Heart right ventricle (tissue), 16 donors: Measurements from ENCODE around the gene RGS4. TPM values are rescaled to one million over a fixed set of nuclear protein-coding genes. Genes with fewer than 3 reads are reported as not detected.

Source experiments
- ATAC-seq, 8 donors: fragments of 200-7000 bp; cut with Tn5 transposase; one replicate each; pipeline ENCODE4 v1.9.1; 2020; ENCODE audit warnings: mild to moderate bottlenecking in 8 of 8, moderate library complexity in 8 of 8, moderate number of reproducible peaks in 1 of 8
- DNase-seq, 2 donors: peaks; one replicate each; pipeline ENCODE4 v3.0.0-alpha.2; 2020
- H3K27ac ChIP-seq, 10 donors: fragments of 200-600 bp; sonication (generic) in 2 of 10; one replicate each; pipeline versions ENCODE4 v1.5.0 to v1.8.0; 2020 to 2022; ENCODE audit warnings: mild to moderate bottlenecking in 3 of 10
- H3K27me3 ChIP-seq, 7 donors: fragments of 200-600 bp; one replicate each; pipeline ENCODE4 v1.8.0; 2021 to 2022; ENCODE audit warnings: mild to moderate bottlenecking in 2 of 7
- H3K36me3 ChIP-seq, 9 donors: fragments of 200-600 bp; sonication (generic) in 1 of 9; one replicate each; pipeline versions ENCODE4 v1.5.0 to v1.8.0; 2020 to 2022; ENCODE audit warnings: mild to moderate bottlenecking in 2 of 9
- H3K4me1 ChIP-seq, 9 donors: fragments of 200-600 bp; sonication (generic) in 1 of 9; one replicate each; pipeline versions ENCODE4 v1.5.0 to v1.8.0; 2020 to 2022; ENCODE audit warnings: mild to moderate bottlenecking in 4 of 9
- H3K4me3 ChIP-seq, 10 donors: fragments of 200-600 bp; sonication (generic) in 2 of 10; one replicate each; pipeline versions ENCODE4 v1.5.0 to v1.8.0; 2020 to 2022; ENCODE audit warnings: mild to moderate bottlenecking in 7 of 10, moderate library complexity in 2 of 10
- H3K9me3 ChIP-seq, 11 donors: fragments of 200-600 bp in 10 of 11; sonication (generic) in 2 of 11; one replicate each; pipeline versions ENCODE4 v1.5.0 to v1.8.0; 2013 to 2022; ENCODE audit warnings: mild to moderate bottlenecking in 2 of 11, control low read depth in 1 of 11, moderate library complexity in 1 of 11
- WGBS, 2 donors: extraction: QIAGEN DNeasy Blood & Tissue Kit; methylation state at CpG; one replicate each; pipeline ENCODE4 v1.1.7; 2013; ENCODE audit warnings: inconsistent platforms in 1 of 2; 5-methylcytosine and 5-hydroxymethylcytosine counted together
- intact Hi-C, 10 donors: fragments of 100-400 bp; cut with DNase I; formaldehyde crosslinking; loops; one replicate each; pipeline versions ENCODE4 v1.11.1 to v1.14.2; 2022
- polyA plus RNA-seq, 2 donors: library from polyadenylated mRNA; stranded (reverse); fragments of 200-250 nt; gene quantifications; one replicate each; pipeline ENCODE4 v1.2.3, GENCODE V29; 2013
- total RNA-seq, 10 donors: library from RNA; stranded (reverse); fragmentation: NEBNext Ultra II Directional in 3 of 10; extraction: Animal tissue kit (Norgen Biotek cat#: 25700) in 3 of 10; gene quantifications; one replicate each; pipeline versions ENCODE4 v1.2.1 to v1.2.4, GENCODE V29; 2021 to 2023
- TF ChIP-seq, protein P1 (sequence below), 9 donors: fragments of 200-600 bp; sonication (generic) in 2 of 9; IDR thresholded peaks; one replicate each; pipeline versions ENCODE4 v1.5.0 to v1.8.0; 2021 to 2022; ENCODE audit warnings: antibody characterized with exemption in 9 of 9, mild to moderate bottlenecking in 5 of 9, moderate library complexity in 1 of 9
- donor health status: Arrhythmogenic right ventricular cardiomyopathy.
- donor health status: ischemic (EF 13 %, LVEDD 7.1; RV severe dilation, severe dysfunction).
- donor health status: healthy with polysubstance abuse.
- donor health status: DM: no; HTN: yes; CAD: no.
- donor health status: DM: no; HTN: no; CAD: no.
- donor health status: ischemic (EF 25% LVEDD 6.9; RV normal size, moderate dysfunction).
- donor health status: ischemic (EF 25% LVEDD 5.7; RV mildly dilated, moderate dysfunction).
- donor health status: healthy.
- donor health status: DM: yes; HTN: yes; CAD: no.
- donor health status: Ischemic cardiomyopathy.
- donor health status: ischemic (EF 35%, LVEDD 5.7; RV mildly dilated, moderate dysfunction).
- donor health status: nonischemic (EF 11% LVEDD 7.7; RV severe dilation, severe dysfunction).
- donor health status: DM: yes; HTN: yes; CAD: no.
- donor health status: PGD.
- donor health status: ischemic (EF 29% LVEDD 5.4; RV normal size, mild dysfunction).
- donor health status: nonischemic (EF 23%, LVEDD 6.1; RV moderate dilation, normal function).

Gene RGS4
- total and polyA plus RNA-seq, 12 donors = 0.72 to 7.6 (median 1.5) TPM

DNA sequence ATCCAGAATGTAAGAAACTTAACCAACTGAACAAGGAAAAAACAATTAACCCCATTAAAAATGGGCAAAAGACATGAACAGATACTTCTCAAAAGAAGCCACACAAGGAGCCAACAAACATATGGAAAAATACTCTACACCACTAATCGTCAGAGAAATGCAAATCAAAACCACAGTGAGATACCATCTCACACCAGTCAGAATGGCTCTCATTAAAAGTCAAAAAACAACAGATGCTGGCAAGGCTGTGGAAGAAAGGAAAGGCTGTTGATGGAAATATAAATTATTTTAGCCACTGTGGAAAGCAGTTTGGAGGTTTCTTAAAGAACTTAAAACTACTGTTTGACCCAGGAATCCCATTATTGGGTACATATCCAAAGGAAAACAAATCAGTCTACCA, 51.2 kb downstream of the RGS4 start:
- H3K36me3 ChIP-seq = no peaks in the 10 kb centered on the region
- intact Hi-C loops = loop anchor here in 1 of 10 donors (10.0 kb wide), 1 partner anchor 46 kb away; no protein-coding TSS in a partner anchor
- no peaks in the 10 kb centered on the region for H3K4me1 ChIP-seq
- H3K4me3 ChIP-seq = no peak overlapping the region
- H3K9me3 ChIP-seq = no peaks in the 10 kb centered on the region
- no peaks in the 10 kb centered on the region for H3K27me3 ChIP-seq
- no peak for ATAC-seq
- WGBS, 2 donors = 30 to 54% methylated on average over 1 of the region's 1 CpG
- H3K27ac ChIP-seq = no peak overlapping the region
- DNase-seq = no peak
- TF ChIP-seq, protein P1, sequence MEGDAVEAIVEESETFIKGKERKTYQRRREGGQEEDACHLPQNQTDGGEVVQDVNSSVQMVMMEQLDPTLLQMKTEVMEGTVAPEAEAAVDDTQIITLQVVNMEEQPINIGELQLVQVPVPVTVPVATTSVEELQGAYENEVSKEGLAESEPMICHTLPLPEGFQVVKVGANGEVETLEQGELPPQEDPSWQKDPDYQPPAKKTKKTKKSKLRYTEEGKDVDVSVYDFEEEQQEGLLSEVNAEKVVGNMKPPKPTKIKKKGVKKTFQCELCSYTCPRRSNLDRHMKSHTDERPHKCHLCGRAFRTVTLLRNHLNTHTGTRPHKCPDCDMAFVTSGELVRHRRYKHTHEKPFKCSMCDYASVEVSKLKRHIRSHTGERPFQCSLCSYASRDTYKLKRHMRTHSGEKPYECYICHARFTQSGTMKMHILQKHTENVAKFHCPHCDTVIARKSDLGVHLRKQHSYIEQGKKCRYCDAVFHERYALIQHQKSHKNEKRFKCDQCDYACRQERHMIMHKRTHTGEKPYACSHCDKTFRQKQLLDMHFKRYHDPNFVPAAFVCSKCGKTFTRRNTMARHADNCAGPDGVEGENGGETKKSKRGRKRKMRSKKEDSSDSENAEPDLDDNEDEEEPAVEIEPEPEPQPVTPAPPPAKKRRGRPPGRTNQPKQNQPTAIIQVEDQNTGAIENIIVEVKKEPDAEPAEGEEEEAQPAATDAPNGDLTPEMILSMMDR (IDR thresholded peaks at IDR 0.05) = no peak

DNA sequence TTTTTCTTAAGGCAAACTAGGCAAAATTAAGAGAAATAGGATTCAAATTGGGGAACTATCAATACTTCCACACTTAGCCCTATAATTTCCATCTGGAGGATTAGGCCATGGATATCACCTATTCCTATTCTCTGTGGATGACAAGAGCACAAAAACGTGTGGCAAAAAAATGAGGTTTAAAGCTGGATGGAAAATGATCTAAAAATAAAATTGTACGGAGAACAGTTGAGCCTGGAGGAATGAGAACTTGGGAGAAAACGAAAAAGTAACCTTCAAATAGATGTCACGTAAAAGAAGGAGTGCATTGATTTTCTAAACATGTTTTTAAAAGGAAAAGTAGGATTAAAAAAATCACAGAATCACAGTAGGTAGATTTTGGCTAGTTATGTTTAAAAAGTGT, 55.7 kb downstream of the RGS4 start:
- H3K27me3 ChIP-seq = no peaks in the 10 kb centered on the region
- 67 to 68% methylated on average over 4 of the region's 4 CpGs for WGBS, 2 donors
- intact Hi-C loops = loop anchor here in 2 of 10 donors (5.0 to 10.0 kb wide), 2 partner anchors 48 to 50 kb away; no protein-coding TSS in a partner anchor
- TF ChIP-seq, protein P1 (IDR thresholded peaks at IDR 0.05) = no peak
- no peak for ATAC-seq
- H3K27ac ChIP-seq = no peak overlapping the region
- no peak for DNase-seq
- no peak overlapping the region for H3K4me3 ChIP-seq
- no peaks in the 10 kb centered on the region for H3K9me3 ChIP-seq
- H3K4me1 ChIP-seq = peaks cover 0 to 4% (median 0%) of the 10 kb centered on the region in 9 donors
- H3K36me3 ChIP-seq = no peaks in the 10 kb centered on the region

Other genes starting within 250 kb of the RGS4 start
- 1 to 10 TPM in 1 of 10 donors, under 1 TPM in 9; 0.15 to 1.2 (median 0.35) TPM for gene CCDC190, start 208.2 kb upstream of the RGS4 start, total RNA-seq
- under 1 TPM; 0.07 to 0.29 TPM for gene CCDC190, start 208.2 kb upstream of the RGS4 start, polyA plus RNA-seq
- 100 to 1,000 TPM; 120 to 393 (median 207) TPM for gene RGS5, start 133.6 kb downstream of the RGS4 start, total RNA-seq
- 100 to 1,000 TPM in 1 of 2 donors, 10 to 100 TPM in 1; 83.9 to 130 TPM for gene RGS5, start 133.6 kb downstream of the RGS4 start, polyA plus RNA-seq